HepG2 (cell line): Measurements from ENCODE around the gene PSENEN. TPM values are rescaled to one million over a fixed set of nuclear protein-coding genes. Genes with fewer than 3 reads are reported as not detected.

Source experiments
- EZH2 ChIP-seq: conservative IDR thresholded peaks from 2 replicates; pipeline ENCODE4 v1.6.1; 2012; ENCODE audit warnings: mild to moderate bottlenecking, low read depth, low read length, moderate library complexity
- HNF4G ChIP-seq, 2 experiments: sonication (generic) in 1 of 2; formaldehyde crosslinking in 1 of 2; IDR thresholded peaks; 2 replicates each; pipeline versions ENCODE4 v1.4.0 to v1.6.1; 2011 to 2020; ENCODE audit warnings: borderline replicate concordance in 2 of 2, low read depth in 2 of 2, mild to moderate bottlenecking in 2 of 2, low read length in 1 of 2, missing genetic modification reagents in 1 of 2, moderate library complexity in 1 of 2
- MTA3 ChIP-seq: sonication (generic); formaldehyde crosslinking; IDR thresholded peaks from 2 replicates; pipeline ENCODE4 v1.4.0; 2020; ENCODE audit warnings: missing genetic modification reagents
- PAF1 ChIP-seq: IDR thresholded peaks from 2 replicates; pipeline ENCODE4 v1.6.1; 2016; ENCODE audit warnings: missing genetic modification reagents, missing compliant biosample characterization
- RBM22 ChIP-seq: fragments of 200-400 bp; formaldehyde crosslinking; optimal IDR thresholded peaks from 2 replicates; pipeline ENCODE3; 2017; ENCODE audit warnings: mild to moderate bottlenecking, low read length, moderate library complexity
- RNF219 ChIP-seq: sonication (generic); formaldehyde crosslinking; IDR thresholded peaks from 2 replicates; pipeline ENCODE4 v1.5.0; 2020; ENCODE audit warnings: mild to moderate bottlenecking, missing genetic modification reagents
- SIX1 ChIP-seq: sonication (generic); formaldehyde crosslinking; IDR thresholded peaks from 2 replicates; pipeline ENCODE4 v1.4.0; 2020; ENCODE audit warnings: missing genetic modification reagents, borderline replicate concordance
- SMAD9 ChIP-seq: sonication (generic); formaldehyde crosslinking; IDR thresholded peaks from 2 replicates; pipeline ENCODE4 v1.5.1; 2020; ENCODE audit warnings: mild to moderate bottlenecking, missing genetic modification reagents
- ZBTB7A ChIP-seq: sonication (generic); formaldehyde crosslinking; IDR thresholded peaks from 2 replicates; pipeline ENCODE4 v1.8.0; 2022; ENCODE audit warnings: mild to moderate bottlenecking, missing genetic modification reagents
- ZNF33A ChIP-seq: sonication (generic); formaldehyde crosslinking; IDR thresholded peaks from 2 replicates; pipeline ENCODE4 v1.5.1; 2020; ENCODE audit warnings: missing genetic modification reagents, mild to moderate bottlenecking, moderate library complexity, borderline replicate concordance
- ZNF512 ChIP-seq: sonication (generic); formaldehyde crosslinking; IDR thresholded peaks from 2 replicates; pipeline ENCODE4 v1.4.0; 2020; ENCODE audit warnings: mild to moderate bottlenecking, missing genetic modification reagents
- ZNF766 ChIP-seq: sonication (generic); formaldehyde crosslinking; IDR thresholded peaks from 2 replicates; pipeline ENCODE4 v1.5.0; 2020; ENCODE audit warnings: missing genetic modification reagents, borderline replicate concordance
- polyA plus RNA-seq, 8 experiments: library from polyadenylated mRNA; depleted of rRNA in 3 of 8; stranded (reverse) in 7 of 8; unstranded in 1 of 8; fragments of >200 nt; fragmentation: Illumina TruSeq in 4 of 8; extraction: Trizol in 4 of 8; gene quantifications; 2 replicates each; pipeline versions ENCODE4 v1.2.1 to v1.2.3, GENCODE V29; 2011 to 2016; ENCODE audit warnings: low read depth in 4 of 8, missing spikeins in 1 of 8, mixed read lengths in 1 of 8; ENCODE audit not compliant: insufficient read depth in 1 of 8
- total RNA-seq, 5 experiments: library from RNA; depleted of rRNA; stranded (reverse); fragments of >200 nt; fragmentation: Illumina TruSeq; extraction: Trizol; gene quantifications; 2 replicates each; pipeline ENCODE4 v1.2.3, GENCODE V29; 2016; ENCODE audit warnings: low read depth in 1 of 5
- TF ChIP-seq, protein P1 (sequence below): sonication (generic); formaldehyde crosslinking; IDR thresholded peaks from 2 replicates; pipeline ENCODE4 v1.4.0; 2020; ENCODE audit warnings: missing genetic modification reagents
- TF ChIP-seq, protein P2 (sequence below): sonication (generic); formaldehyde crosslinking; IDR thresholded peaks from 2 replicates; pipeline ENCODE4 v1.8.1; 2023; ENCODE audit warnings: mild to moderate bottlenecking, missing genetic modification reagents
- TF ChIP-seq, protein P3 (sequence below): sonication (generic); formaldehyde crosslinking; IDR thresholded peaks from 2 replicates; pipeline ENCODE4 v1.4.0; 2020; ENCODE audit warnings: missing genetic modification reagents
- TF ChIP-seq, protein P4 (sequence below): sonication (generic); formaldehyde crosslinking; IDR thresholded peaks from 2 replicates; pipeline ENCODE4 v1.9.0; 2022; ENCODE audit warnings: missing genetic modification reagents, mild to moderate bottlenecking, borderline replicate concordance

Gene PSENEN
- total and polyA plus RNA-seq, 2 of the 13 experiments (the other 11 are each of a cell fraction or from before 2014, with no cell fraction given): 16.9 to 34.2 TPM

GRCh38 chr19:35757749-35758608 lies 12.5 kb downstream of the PSENEN start, which contains the start of gene PROSER3 (continued):
- TF ChIP-seq RNF219: no peak
- TF ChIP-seq ZNF33A: no peak
- peak; percentile 55 for TF ChIP-seq RBM22
- TF ChIP-seq ZNF766 (CRISPR knock-in tag): no peak
- TF ChIP-seq SIX1 (CRISPR knock-in tag): no peak
- no peak for TF ChIP-seq PAF1 (CRISPR knock-in tag)
- TF ChIP-seq, protein P1, sequence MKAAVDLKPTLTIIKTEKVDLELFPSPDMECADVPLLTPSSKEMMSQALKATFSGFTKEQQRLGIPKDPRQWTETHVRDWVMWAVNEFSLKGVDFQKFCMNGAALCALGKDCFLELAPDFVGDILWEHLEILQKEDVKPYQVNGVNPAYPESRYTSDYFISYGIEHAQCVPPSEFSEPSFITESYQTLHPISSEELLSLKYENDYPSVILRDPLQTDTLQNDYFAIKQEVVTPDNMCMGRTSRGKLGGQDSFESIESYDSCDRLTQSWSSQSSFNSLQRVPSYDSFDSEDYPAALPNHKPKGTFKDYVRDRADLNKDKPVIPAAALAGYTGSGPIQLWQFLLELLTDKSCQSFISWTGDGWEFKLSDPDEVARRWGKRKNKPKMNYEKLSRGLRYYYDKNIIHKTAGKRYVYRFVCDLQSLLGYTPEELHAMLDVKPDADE (CRISPR knock-in tag): no peak
- no peak for TF ChIP-seq MTA3 (CRISPR knock-in tag)
- TF ChIP-seq ZNF512 (CRISPR knock-in tag): no peak
- TF ChIP-seq, protein P2, sequence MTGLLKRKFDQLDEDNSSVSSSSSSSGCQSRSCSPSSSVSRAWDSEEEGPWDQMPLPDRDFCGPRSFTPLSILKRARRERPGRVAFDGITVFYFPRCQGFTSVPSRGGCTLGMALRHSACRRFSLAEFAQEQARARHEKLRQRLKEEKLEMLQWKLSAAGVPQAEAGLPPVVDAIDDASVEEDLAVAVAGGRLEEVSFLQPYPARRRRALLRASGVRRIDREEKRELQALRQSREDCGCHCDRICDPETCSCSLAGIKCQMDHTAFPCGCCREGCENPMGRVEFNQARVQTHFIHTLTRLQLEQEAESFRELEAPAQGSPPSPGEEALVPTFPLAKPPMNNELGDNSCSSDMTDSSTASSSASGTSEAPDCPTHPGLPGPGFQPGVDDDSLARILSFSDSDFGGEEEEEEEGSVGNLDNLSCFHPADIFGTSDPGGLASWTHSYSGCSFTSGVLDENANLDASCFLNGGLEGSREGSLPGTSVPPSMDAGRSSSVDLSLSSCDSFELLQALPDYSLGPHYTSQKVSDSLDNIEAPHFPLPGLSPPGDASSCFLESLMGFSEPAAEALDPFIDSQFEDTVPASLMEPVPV: peak; percentile 68; the same call in 1 of the 2 replicates
- TF ChIP-seq, protein P3, sequence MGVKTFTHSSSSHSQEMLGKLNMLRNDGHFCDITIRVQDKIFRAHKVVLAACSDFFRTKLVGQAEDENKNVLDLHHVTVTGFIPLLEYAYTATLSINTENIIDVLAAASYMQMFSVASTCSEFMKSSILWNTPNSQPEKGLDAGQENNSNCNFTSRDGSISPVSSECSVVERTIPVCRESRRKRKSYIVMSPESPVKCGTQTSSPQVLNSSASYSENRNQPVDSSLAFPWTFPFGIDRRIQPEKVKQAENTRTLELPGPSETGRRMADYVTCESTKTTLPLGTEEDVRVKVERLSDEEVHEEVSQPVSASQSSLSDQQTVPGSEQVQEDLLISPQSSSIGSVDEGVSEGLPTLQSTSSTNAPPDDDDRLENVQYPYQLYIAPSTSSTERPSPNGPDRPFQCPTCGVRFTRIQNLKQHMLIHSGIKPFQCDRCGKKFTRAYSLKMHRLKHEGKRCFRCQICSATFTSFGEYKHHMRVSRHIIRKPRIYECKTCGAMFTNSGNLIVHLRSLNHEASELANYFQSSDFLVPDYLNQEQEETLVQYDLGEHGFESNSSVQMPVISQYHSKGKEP (CRISPR knock-in tag): no peak
- no peak for TF ChIP-seq ZBTB7A (CRISPR knock-in tag)
- no peak for TF ChIP-seq EZH2
- no peak for TF ChIP-seq SMAD9 (CRISPR knock-in tag)
- no peak for TF ChIP-seq HNF4G (IDR thresholded peaks at IDR 0.05; ENCODE audit: borderline replicate concordance, low read depth, low read length)
- TF ChIP-seq HNF4G (CRISPR knock-in tag; IDR thresholded peaks at IDR 0.05; ENCODE audit: borderline replicate concordance, low read depth): no peak
- TF ChIP-seq, protein P4, sequence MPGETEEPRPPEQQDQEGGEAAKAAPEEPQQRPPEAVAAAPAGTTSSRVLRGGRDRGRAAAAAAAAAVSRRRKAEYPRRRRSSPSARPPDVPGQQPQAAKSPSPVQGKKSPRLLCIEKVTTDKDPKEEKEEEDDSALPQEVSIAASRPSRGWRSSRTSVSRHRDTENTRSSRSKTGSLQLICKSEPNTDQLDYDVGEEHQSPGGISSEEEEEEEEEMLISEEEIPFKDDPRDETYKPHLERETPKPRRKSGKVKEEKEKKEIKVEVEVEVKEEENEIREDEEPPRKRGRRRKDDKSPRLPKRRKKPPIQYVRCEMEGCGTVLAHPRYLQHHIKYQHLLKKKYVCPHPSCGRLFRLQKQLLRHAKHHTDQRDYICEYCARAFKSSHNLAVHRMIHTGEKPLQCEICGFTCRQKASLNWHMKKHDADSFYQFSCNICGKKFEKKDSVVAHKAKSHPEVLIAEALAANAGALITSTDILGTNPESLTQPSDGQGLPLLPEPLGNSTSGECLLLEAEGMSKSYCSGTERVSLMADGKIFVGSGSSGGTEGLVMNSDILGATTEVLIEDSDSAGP (CRISPR knock-in tag): peak; percentile 65; the same call in 1 of the 2 replicates
